H1 (cell line): ENCODE data around the gene ZNF830. TPM values are rescaled to one million over a fixed set of nuclear protein-coding genes. Genes with fewer than 3 reads are reported as not detected.

Experiments used
- EGR1 ChIP-seq: IDR thresholded peaks from 2 replicates; pipeline ENCODE4 v1.6.1; 2011; ENCODE audit warnings: low read depth, low read length, borderline replicate concordance
- EP300 ChIP-seq, 2 experiments: IDR thresholded peaks; 1 replicate in 1 of 2; 2 replicates in 1 of 2; pipeline ENCODE4 v1.6.1; 2011 to 2012; ENCODE audit warnings: low read depth in 2 of 2, low read length in 2 of 2, mild to moderate bottlenecking in 2 of 2, borderline replicate concordance in 1 of 2, inconsistent platforms in 1 of 2, moderate library complexity in 1 of 2
- RAD21 ChIP-seq, 2 experiments: IDR thresholded peaks in 1 of 2; conservative IDR thresholded peaks in 1 of 2; 2 replicates each; pipeline ENCODE4 v1.6.1; 2011; ENCODE audit warnings: low read depth in 2 of 2, low read length in 2 of 2, improper control_type of control experiment in 1 of 2, inconsistent platforms in 1 of 2, mild to moderate bottlenecking in 1 of 2, moderate library complexity in 1 of 2
- SUZ12 ChIP-seq: fragments of 200-600 bp; sonication (generic); IDR thresholded peaks from 2 replicates; pipeline ENCODE4 v1.6.1; 2012; ENCODE audit warnings: mild to moderate bottlenecking, inconsistent platforms, low read length, moderate library complexity, mixed read lengths
- polyA plus RNA-seq, 7 experiments: library from polyadenylated mRNA; depleted of rRNA in 3 of 7; stranded (reverse) in 5 of 7; unstranded in 2 of 7; fragments of >200 nt in 5 of 7; fragments of 200-250 nt in 2 of 7; gene quantifications; 1 replicate in 5 of 7; 2 replicates in 1 of 7; 4 replicates in 1 of 7; pipeline versions ENCODE4 v1.2.1 to v1.2.3, GENCODE V29; 2011 to 2013; ENCODE audit warnings: missing spikeins in 2 of 7, mixed read lengths in 2 of 7
- total RNA-seq: library from RNA; stranded (reverse); fragmentation: NEBNext Ultra II Directional; extraction: Animal tissue kit (Norgen Biotek cat#: 25700); gene quantifications from 2 replicates; pipeline ENCODE4 v1.2.1, GENCODE V29; 2021
- TF ChIP-seq, protein P1 (sequence below): fragments of 300-600 bp; sonication (generic); IDR thresholded peaks from 2 replicates; pipeline ENCODE4 v1.7.1; 2012; ENCODE audit warnings: low read length, moderate library complexity, mild to moderate bottlenecking, inconsistent platforms; ENCODE audit not compliant: insufficient replicate concordance
- TF ChIP-seq, protein P2 (sequence below), 3 experiments: IDR thresholded peaks; 1 replicate in 2 of 3; 2 replicates in 1 of 3; pipeline versions ENCODE4 v1.5.1 to v1.6.1; 2011; ENCODE audit warnings: low read length in 3 of 3, mild to moderate bottlenecking in 3 of 3, inconsistent platforms in 2 of 3, low read depth in 1 of 3, moderate library complexity in 1 of 3; ENCODE audit not compliant: insufficient read depth in 1 of 3; ENCODE audit errors: control extremely low read depth in 1 of 3

The ZNF830 gene
- total and polyA plus RNA-seq, 2 of the 8 experiments (the other 6 are each of a cell fraction or from before 2014, with no cell fraction given), result 4.2 to 19.9 TPM

DNA sequence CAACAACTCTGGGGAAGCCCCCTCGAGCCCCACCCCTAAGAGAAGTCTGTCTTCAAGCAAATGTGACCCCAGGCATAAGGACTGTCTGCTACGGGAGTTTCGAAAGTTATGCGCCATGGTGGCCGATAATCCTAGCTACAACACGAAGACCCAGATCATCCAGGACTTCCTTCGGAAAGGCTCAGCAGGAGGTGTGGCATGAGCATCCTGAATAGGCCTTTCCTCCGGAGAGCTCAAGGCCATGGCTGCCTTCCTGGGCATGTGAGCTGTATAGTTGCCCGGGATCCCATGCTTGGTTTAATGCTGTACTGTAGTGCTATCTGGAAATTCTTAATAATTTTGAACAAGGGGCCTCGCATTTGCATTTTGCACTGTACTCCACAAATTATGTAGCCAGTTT lies 28.1 kb downstream of the ZNF830 start (continued):
- TF ChIP-seq, protein P1, sequence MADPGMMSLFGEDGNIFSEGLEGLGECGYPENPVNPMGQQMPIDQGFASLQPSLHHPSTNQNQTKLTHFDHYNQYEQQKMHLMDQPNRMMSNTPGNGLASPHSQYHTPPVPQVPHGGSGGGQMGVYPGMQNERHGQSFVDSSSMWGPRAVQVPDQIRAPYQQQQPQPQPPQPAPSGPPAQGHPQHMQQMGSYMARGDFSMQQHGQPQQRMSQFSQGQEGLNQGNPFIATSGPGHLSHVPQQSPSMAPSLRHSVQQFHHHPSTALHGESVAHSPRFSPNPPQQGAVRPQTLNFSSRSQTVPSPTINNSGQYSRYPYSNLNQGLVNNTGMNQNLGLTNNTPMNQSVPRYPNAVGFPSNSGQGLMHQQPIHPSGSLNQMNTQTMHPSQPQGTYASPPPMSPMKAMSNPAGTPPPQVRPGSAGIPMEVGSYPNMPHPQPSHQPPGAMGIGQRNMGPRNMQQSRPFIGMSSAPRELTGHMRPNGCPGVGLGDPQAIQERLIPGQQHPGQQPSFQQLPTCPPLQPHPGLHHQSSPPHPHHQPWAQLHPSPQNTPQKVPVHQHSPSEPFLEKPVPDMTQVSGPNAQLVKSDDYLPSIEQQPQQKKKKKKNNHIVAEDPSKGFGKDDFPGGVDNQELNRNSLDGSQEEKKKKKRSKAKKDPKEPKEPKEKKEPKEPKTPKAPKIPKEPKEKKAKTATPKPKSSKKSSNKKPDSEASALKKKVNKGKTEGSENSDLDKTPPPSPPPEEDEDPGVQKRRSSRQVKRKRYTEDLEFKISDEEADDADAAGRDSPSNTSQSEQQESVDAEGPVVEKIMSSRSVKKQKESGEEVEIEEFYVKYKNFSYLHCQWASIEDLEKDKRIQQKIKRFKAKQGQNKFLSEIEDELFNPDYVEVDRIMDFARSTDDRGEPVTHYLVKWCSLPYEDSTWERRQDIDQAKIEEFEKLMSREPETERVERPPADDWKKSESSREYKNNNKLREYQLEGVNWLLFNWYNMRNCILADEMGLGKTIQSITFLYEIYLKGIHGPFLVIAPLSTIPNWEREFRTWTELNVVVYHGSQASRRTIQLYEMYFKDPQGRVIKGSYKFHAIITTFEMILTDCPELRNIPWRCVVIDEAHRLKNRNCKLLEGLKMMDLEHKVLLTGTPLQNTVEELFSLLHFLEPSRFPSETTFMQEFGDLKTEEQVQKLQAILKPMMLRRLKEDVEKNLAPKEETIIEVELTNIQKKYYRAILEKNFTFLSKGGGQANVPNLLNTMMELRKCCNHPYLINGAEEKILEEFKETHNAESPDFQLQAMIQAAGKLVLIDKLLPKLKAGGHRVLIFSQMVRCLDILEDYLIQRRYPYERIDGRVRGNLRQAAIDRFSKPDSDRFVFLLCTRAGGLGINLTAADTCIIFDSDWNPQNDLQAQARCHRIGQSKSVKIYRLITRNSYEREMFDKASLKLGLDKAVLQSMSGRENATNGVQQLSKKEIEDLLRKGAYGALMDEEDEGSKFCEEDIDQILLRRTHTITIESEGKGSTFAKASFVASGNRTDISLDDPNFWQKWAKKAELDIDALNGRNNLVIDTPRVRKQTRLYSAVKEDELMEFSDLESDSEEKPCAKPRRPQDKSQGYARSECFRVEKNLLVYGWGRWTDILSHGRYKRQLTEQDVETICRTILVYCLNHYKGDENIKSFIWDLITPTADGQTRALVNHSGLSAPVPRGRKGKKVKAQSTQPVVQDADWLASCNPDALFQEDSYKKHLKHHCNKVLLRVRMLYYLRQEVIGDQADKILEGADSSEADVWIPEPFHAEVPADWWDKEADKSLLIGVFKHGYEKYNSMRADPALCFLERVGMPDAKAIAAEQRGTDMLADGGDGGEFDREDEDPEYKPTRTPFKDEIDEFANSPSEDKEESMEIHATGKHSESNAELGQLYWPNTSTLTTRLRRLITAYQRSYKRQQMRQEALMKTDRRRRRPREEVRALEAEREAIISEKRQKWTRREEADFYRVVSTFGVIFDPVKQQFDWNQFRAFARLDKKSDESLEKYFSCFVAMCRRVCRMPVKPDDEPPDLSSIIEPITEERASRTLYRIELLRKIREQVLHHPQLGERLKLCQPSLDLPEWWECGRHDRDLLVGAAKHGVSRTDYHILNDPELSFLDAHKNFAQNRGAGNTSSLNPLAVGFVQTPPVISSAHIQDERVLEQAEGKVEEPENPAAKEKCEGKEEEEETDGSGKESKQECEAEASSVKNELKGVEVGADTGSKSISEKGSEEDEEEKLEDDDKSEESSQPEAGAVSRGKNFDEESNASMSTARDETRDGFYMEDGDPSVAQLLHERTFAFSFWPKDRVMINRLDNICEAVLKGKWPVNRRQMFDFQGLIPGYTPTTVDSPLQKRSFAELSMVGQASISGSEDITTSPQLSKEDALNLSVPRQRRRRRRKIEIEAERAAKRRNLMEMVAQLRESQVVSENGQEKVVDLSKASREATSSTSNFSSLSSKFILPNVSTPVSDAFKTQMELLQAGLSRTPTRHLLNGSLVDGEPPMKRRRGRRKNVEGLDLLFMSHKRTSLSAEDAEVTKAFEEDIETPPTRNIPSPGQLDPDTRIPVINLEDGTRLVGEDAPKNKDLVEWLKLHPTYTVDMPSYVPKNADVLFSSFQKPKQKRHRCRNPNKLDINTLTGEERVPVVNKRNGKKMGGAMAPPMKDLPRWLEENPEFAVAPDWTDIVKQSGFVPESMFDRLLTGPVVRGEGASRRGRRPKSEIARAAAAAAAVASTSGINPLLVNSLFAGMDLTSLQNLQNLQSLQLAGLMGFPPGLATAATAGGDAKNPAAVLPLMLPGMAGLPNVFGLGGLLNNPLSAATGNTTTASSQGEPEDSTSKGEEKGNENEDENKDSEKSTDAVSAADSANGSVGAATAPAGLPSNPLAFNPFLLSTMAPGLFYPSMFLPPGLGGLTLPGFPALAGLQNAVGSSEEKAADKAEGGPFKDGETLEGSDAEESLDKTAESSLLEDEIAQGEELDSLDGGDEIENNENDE, result no peak
- TF ChIP-seq SUZ12 (no peak), RAD21 (IDR thresholded peaks at IDR 0.05 in 1 of 2, conservative IDR thresholded peaks at IDR 0.05 in 1 of 2; ENCODE audit: low read depth in 2 of 2, low read length in 2 of 2) (no peak), EGR1 (no peak), EP300 (IDR thresholded peaks at IDR 0.05; ENCODE audit: borderline replicate concordance in 1 of 2, low read depth in 2 of 2, low read length in 2 of 2) (no peak)
- TF ChIP-seq, protein P2, sequence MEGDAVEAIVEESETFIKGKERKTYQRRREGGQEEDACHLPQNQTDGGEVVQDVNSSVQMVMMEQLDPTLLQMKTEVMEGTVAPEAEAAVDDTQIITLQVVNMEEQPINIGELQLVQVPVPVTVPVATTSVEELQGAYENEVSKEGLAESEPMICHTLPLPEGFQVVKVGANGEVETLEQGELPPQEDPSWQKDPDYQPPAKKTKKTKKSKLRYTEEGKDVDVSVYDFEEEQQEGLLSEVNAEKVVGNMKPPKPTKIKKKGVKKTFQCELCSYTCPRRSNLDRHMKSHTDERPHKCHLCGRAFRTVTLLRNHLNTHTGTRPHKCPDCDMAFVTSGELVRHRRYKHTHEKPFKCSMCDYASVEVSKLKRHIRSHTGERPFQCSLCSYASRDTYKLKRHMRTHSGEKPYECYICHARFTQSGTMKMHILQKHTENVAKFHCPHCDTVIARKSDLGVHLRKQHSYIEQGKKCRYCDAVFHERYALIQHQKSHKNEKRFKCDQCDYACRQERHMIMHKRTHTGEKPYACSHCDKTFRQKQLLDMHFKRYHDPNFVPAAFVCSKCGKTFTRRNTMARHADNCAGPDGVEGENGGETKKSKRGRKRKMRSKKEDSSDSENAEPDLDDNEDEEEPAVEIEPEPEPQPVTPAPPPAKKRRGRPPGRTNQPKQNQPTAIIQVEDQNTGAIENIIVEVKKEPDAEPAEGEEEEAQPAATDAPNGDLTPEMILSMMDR (IDR thresholded peaks at IDR 0.05; ENCODE audit: control extremely low read depth in 1 of 3, insufficient read depth in 1 of 3, low read depth in 1 of 3, low read length in 3 of 3), result no peak
- TF ChIP-seq, all 59 proteins: peak for 0
